HG02588 (cell line): ENCODE data around the gene GPR39.

Experiments
- ATAC-seq: cut with Tn5 transposase; IDR thresholded peaks from one replicate; pipeline ENCODE4 v1.9.1; 2021; ENCODE audit warnings: mild to moderate bottlenecking, moderate library complexity; ENCODE audit not compliant: unreplicated experiment

The GPR39 gene

GRCh38 chr2:132668189-132668823 lies 251.7 kb downstream of the GPR39 start:
- ATAC-seq = no peak

DNA sequence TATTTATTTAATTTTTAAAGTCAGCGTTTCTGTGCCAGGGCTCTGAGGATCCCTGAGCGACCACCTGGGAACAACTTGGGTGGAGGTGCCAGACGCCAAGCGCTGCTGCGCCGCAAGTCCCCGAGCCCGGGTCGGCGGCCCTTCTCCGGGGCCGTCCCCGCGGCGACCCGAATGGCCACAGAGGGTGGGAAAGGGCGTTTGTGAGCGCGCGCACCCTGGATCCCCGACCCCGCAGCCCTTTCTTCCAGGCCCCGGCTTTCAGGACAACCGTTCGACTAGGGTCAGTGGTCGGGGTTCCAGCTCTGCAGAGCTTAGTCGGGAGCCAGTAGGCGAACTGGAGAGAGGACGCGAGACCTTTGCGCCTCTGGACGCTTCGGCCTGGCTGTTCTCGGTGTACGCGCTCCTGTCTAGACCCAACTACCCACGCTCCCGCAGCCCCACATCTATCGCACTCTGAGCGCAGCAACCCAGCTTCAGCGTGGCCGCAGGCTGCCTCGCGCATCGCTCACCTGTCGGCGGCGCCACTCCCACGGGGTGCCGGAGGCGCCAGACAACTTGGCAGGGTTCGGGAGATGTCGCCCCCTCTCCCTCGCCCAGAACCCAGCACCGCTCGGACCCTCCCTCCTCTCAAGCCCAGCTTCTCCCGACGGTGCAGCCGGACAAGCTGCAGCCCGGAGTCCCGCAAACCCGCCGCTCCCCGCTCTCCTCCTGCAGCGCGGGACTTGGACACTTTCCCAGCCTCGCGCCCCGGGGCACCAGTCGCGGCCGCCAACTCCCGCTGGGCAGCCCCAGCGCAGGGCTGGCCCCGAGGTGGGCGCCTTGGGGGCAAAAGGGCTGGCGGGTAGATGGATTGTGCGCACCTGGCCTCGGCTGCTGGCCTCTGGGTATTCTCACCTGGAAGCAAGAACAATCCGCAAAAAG lies 252.6 kb downstream of the GPR39 start:
- ATAC-seq = no peak

DNA sequence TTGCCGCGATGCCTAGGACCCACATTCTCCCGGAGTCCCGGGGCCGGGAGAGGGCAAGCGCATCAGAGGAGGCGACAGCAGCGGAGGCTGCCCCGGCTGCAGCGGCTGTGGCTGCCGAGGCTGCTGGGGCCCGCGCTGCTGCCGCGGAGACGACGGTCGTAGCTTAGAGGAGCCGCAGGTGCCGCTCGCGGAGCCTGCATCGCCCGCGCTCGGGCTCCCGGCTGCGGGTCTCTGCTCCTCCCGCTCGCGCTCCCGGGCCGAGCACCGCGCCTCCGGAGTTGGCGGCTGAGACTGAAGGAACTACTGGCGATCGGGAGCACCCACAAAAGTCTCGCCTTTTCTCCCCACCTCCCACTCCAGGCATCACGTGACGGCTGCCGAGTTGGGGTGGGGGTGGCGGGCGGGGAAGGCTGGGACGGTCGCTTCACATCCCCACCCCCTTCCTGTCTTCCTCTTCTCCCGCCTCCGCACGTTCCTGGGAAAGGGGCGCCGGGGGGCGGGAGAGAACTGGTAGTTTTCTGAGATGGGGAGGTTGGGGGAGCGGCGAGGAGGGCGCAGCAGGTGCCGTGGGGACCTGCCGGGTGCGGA lies 253.4 kb downstream of the GPR39 start, which contains the start of gene LYPD1:
Gene LYPD1 (minus strand): TSS at position 298 of the 588 bp plus-strand sequence. CDS start 273 bp downstream, at position 25.
- no peak for ATAC-seq

- no peak for ATAC-seq
These were observed 254.0 kb downstream of the GPR39 start for GRCh38 chr2:132670496-132671150.

DNA sequence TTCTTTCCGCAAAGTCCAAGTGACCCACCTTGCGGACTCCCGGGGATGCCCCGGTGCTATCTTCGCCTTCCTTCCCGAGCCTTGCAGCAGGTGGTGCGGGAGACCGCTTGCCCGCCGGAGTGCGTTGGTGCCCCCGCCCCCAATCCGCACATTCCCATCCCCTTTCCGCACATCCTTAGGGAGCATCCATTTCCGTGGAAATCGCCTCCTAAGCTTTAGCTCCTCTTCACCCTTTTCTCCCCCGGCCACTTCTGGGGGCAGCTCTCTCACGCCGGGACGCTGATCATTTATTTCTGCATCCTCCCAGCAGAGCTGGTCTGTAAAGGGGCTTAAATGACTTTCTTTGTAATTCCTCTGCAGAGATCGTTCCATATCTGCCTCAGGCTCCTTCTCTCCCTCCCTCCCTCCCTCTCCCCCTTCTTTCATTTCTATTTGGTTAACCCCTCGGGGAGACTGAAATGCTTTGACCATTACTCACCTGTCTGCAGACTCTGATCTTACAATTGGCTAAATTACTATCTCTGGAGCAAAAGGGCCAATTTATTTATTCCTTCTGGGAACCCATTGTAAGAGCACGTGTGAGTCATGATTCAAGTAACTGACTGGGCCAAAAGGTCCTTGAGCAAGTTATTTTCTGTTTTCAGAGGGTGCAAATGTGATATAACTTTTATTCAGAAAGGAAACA lies 254.7 kb downstream of the GPR39 start:
- no peak for ATAC-seq

GRCh38 chr2:132676999-132677398 lies 260.4 kb downstream of the GPR39 start:
- no peak for ATAC-seq

GRCh38 chr2:132677661-132678060 lies 261.1 kb downstream of the GPR39 start:
- ATAC-seq = no peak

DNA sequence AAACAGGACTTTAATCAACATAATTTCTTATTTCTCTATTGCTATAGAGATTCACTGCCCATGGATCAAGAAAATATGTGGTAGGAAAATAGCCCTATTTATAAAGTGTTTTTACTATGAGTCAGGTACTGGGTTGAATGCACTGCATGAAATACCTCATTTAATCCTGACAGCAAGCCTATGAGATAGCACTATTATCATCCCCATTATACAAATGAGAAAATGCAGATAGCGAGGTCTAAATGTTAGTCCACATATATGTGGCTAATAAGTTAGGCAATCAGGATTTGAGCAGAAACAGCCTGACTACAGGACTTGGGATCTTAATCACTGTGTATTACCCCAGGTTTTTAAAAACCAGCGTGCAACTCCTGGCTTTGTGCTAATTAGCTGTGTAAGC lies 261.9 kb downstream of the GPR39 start:
- ATAC-seq = no peak

- ATAC-seq = no peak
These were observed 263.9 kb downstream of the GPR39 start for GRCh38 chr2:132680544-132680943.

GRCh38 chr2:132681766-132682165 lies 265.2 kb downstream of the GPR39 start:
- no peak for ATAC-seq

GRCh38 chr2:132690664-132691303 lies 274.2 kb downstream of the GPR39 start:
- ATAC-seq = no peak

DNA sequence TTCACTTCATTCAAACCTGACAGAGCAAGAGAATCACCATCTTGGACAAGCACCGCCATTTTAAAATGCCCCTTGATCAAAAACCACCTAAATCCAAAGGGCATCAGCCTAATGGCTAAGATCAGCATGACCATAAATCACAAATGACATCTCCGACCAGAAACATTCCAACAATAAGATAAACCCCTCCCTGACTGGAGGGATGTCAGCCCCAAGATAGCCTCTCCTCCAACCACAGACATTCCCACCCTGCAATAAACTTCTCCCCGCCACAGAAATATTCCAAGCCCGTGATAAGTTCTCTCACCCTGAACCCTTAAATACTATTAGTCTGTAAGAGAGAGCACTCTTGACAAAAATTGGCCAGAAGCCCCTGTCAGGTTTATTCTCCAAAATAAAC lies 275.0 kb downstream of the GPR39 start:
- no peak for ATAC-seq

- ATAC-seq = no peak
These were observed 276.2 kb downstream of the GPR39 start for GRCh38 chr2:132692816-132693215.
